ENCODE results near the gene SELENOO. TPM values are rescaled to one million over a fixed set of nuclear protein-coding genes. Genes with fewer than 3 reads are reported as not detected.

The SELENOO gene
- total RNA-seq, 2 experiments from 2014 or later, result 26.0 to 26.1 TPM

DNA sequence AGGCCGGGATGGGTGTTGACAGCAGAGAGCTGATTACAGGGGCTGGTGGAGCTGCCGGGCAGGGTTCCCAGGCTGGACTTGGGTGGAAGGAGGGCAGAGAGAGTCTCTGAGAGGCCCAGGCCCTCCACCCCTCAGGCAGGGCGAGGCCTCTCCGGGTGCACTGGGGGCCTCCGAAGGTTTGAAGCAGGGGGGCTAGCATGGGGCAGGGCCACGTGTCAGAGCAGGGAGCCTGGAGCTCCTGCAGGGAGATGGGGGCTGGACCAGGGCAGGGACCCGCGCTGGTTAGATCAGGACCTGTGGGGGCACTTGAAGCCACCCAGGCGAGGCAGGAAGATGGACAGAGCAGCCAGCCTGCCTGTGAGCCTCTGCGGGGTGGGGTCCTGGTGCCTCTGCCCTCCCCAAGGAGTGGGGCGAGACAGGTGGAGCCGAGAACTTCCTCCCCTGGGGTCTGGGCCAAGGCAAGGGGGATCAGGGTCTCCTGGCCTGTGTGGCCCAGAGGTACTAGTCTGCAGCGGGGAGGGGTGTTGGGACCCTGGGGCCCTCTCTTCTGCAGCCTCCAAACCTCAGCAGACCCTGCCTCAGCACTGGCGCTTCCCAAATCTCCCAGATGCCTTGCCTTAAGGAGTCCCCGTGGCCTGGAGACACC is 29.4 kb upstream of the SELENOO start:
- peaks cover 40% of the 10 kb centered on the region for H3K27me3 Mint-ChIP-seq
- H3K9me3 ChIP-seq (ENCODE audit: control insufficient read depth in 1 of 2, insufficient read depth in 1 of 2, low read length in 2 of 2), result peaks cover 0 to 15% of the 10 kb centered on the region in 2 experiments
- peaks cover 10% of the 10 kb centered on the region for H3K4me1 Mint-ChIP-seq (ENCODE audit: low read depth)
- no peak for ATAC-seq (ENCODE audit: poor library complexity)
- ChIA-PET POLR2A (interaction anchor here (1.4 kb wide), 1 partner anchor 18 kb away, joined by 3 read pairs; no protein-coding TSS in a partner anchor), CTCF (no interaction called here)
- intact Hi-C loops (cut with DNase I, micrococcal nuclease), result loop anchor here in 1 of 2 experiments (5.0 kb wide), 1 partner anchor 36 kb away; no protein-coding TSS in a partner anchor
- TF ChIP-seq, protein P1, sequence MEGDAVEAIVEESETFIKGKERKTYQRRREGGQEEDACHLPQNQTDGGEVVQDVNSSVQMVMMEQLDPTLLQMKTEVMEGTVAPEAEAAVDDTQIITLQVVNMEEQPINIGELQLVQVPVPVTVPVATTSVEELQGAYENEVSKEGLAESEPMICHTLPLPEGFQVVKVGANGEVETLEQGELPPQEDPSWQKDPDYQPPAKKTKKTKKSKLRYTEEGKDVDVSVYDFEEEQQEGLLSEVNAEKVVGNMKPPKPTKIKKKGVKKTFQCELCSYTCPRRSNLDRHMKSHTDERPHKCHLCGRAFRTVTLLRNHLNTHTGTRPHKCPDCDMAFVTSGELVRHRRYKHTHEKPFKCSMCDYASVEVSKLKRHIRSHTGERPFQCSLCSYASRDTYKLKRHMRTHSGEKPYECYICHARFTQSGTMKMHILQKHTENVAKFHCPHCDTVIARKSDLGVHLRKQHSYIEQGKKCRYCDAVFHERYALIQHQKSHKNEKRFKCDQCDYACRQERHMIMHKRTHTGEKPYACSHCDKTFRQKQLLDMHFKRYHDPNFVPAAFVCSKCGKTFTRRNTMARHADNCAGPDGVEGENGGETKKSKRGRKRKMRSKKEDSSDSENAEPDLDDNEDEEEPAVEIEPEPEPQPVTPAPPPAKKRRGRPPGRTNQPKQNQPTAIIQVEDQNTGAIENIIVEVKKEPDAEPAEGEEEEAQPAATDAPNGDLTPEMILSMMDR (IDR thresholded peaks at IDR 0.05), result no peak
- DNase-seq, result no peak
- peaks cover 29 to 39% of the 10 kb centered on the region in 2 experiments for H3K27me3 ChIP-seq (ENCODE audit: control insufficient read depth in 1 of 2, insufficient read depth in 2 of 2, low read length in 2 of 2)
- no peak overlapping the region for H3K27ac Mint-ChIP-seq
- no peaks in the 10 kb centered on the region for H3K36me3 Mint-ChIP-seq (ENCODE audit: low read depth)
- no peaks in the 10 kb centered on the region for H3K36me3 ChIP-seq (ENCODE audit: insufficient read depth, low read length)
- no peak overlapping the region for H3K4me3 ChIP-seq (ENCODE audit: low read length)
- H3K4me1 ChIP-seq (ENCODE audit: insufficient read depth, low read length), result peaks cover 12% of the 10 kb centered on the region
- no peak overlapping the region for H3K27ac ChIP-seq (ENCODE audit: low read depth in 1 of 2, low read length in 2 of 2)
- H3K9me3 Mint-ChIP-seq, result no peaks in the 10 kb centered on the region
- H3K4me3 Mint-ChIP-seq, result peak overlapping the region; percentile 70

DNA sequence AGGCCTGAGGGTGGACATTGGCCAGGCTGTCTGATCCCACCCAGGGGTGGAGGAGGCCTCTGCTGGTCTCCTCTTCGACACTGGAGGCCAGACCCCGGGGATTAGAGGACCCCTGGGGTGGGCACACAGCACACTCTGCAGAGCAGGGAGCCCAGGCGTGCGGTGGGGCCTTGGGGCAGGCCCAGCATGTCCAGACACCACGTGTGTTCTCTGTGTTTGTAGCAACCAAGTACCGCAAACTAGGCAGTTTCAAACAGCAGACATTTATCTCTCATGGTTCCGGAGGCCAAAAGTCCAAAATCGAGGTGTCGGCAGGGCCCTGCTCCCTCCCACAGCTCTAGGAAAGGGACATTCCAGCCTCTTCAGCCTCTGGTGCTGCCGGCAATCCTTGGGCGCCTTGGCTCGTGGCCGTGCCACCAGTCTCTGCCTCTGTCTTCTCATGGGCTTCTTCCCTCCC is 28.8 kb upstream of the SELENOO start:
- H3K27me3 ChIP-seq (ENCODE audit: control insufficient read depth in 1 of 2, insufficient read depth in 2 of 2, low read length in 2 of 2), result peaks cover 29 to 39% of the 10 kb centered on the region in 2 experiments
- POLR2A ChIA-PET, result no interaction called here
- CTCF ChIA-PET, result no interaction called here
- no peak overlapping the region for H3K27ac Mint-ChIP-seq
- DNase-seq, result no peak
- no peak overlapping the region for H3K4me3 ChIP-seq (ENCODE audit: low read length)
- no peaks in the 10 kb centered on the region for H3K36me3 Mint-ChIP-seq (ENCODE audit: low read depth)
- ATAC-seq (ENCODE audit: poor library complexity), result no peak
- peaks cover 10% of the 10 kb centered on the region for H3K4me1 Mint-ChIP-seq (ENCODE audit: low read depth)
- H3K27me3 Mint-ChIP-seq, result peaks cover 40% of the 10 kb centered on the region
- no peaks in the 10 kb centered on the region for H3K9me3 Mint-ChIP-seq
- intact Hi-C loops (cut with DNase I, micrococcal nuclease), result loop anchor here in 1 of 2 experiments (5.0 kb wide), 1 partner anchor 35 kb away; no protein-coding TSS in a partner anchor
- H3K27ac ChIP-seq (ENCODE audit: low read depth in 1 of 2, low read length in 2 of 2), result no peak overlapping the region
- TF ChIP-seq, protein P1 (IDR thresholded peaks at IDR 0.05), result no peak
- H3K9me3 ChIP-seq (ENCODE audit: control insufficient read depth in 1 of 2, insufficient read depth in 1 of 2, low read length in 2 of 2), result peaks cover 0 to 15% of the 10 kb centered on the region in 2 experiments
- peaks cover 12% of the 10 kb centered on the region for H3K4me1 ChIP-seq (ENCODE audit: insufficient read depth, low read length)
- H3K36me3 ChIP-seq (ENCODE audit: insufficient read depth, low read length), result no peaks in the 10 kb centered on the region
- H3K4me3 Mint-ChIP-seq, result peak overlapping the region; percentile 42

DNA sequence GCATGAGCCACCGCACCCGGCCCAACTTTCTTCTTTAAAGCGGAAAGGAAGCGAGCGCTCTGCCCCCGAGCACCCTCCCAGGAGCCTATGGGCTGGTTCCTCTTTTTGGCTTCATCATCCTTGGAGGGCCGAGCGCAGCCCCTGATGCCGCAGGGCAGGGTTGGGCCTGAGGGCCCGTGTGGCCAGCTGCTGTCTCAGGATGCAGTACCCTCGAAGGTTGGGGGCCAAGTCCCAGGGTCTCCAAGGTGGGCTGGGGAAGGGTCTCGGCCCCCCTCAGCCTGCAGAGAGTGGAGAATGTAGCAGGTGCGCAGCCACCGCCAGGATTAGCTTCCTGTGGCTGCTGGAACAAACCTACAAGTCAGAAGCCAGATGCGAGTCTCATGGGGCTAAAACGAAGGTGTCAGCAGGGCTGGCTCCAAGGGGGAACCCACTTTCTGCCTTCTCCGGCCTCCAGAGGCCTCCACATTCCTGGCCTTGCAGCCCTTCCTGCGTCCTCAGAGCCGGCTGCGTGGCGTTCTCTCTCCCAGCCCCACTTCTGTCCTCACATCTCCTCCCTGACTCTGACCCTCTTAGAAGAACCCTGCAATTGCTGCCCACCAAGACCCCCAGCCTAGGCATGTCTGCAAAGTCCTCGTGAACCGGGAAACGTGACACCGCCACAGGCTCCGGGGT is 27.4 kb upstream of the SELENOO start:
- Mint-ChIP-seq H3K27me3 (peaks cover 30% of the 10 kb centered on the region), H3K36me3 (ENCODE audit: low read depth) (no peaks in the 10 kb centered on the region), H3K4me3 (peak overlapping the region; percentile 42), H3K9me3 (no peaks in the 10 kb centered on the region), H3K4me1 (ENCODE audit: low read depth) (peaks cover 10% of the 10 kb centered on the region), H3K27ac (no peak overlapping the region)
- TF ChIP-seq, protein P1 (IDR thresholded peaks at IDR 0.05), result no peak
- ChIA-PET POLR2A (no interaction called here), CTCF (no interaction called here)
- Histone ChIP-seq H3K4me3 (ENCODE audit: low read length) (no peak overlapping the region), H3K4me1 (ENCODE audit: insufficient read depth, low read length) (peaks cover 12% of the 10 kb centered on the region), H3K9me3 (ENCODE audit: control insufficient read depth in 1 of 2, insufficient read depth in 1 of 2, low read length in 2 of 2) (peaks cover 0 to 17% of the 10 kb centered on the region in 2 experiments), H3K27me3 (ENCODE audit: control insufficient read depth in 1 of 2, insufficient read depth in 2 of 2, low read length in 2 of 2) (peaks cover 28 to 31% of the 10 kb centered on the region in 2 experiments), H3K27ac (ENCODE audit: low read depth in 1 of 2, low read length in 2 of 2) (no peak overlapping the region), H3K36me3 (ENCODE audit: insufficient read depth, low read length) (no peaks in the 10 kb centered on the region)
- ATAC-seq (ENCODE audit: poor library complexity) (no peak), DNase-seq (peak in 2 of 14 experiments; percentile 42 to 43)
- intact Hi-C loops (cut with DNase I, micrococcal nuclease), result loop anchor here in 1 of 2 experiments (5.0 kb wide), 1 partner anchor 34 kb away; no protein-coding TSS in a partner anchor
